Omental fat pad (tissue), 4 donors: Measurements from ENCODE around the gene RIOX2. TPM values are rescaled to one million over a fixed set of nuclear protein-coding genes. Genes with fewer than 3 reads are reported as not detected.

ENCODE experiments used
- ATAC-seq: fragments of 150-250 bp; one replicate; pipeline ENCODE4 v1.9.1; 2016; ENCODE audit warnings: mild to moderate bottlenecking, moderate library complexity; ENCODE audit not compliant: low FRiP score
- DNase-seq: peaks from one replicate; pipeline ENCODE4 v3.0.0-alpha.2; 2019; ENCODE audit warnings: low spot score
- total RNA-seq, 4 donors: library from RNA; depleted of rRNA; stranded (reverse); fragments of >200 nt; gene quantifications; one replicate each; pipeline ENCODE4 v1.1.0, GENCODE V29; 2016
- TF ChIP-seq, protein P1 (sequence below), 3 donors: fragments of 450-650 bp; IDR thresholded peaks; one replicate each; pipeline ENCODE4 v1.5.1; 2016 to 2017; ENCODE audit warnings: antibody characterized with exemption in 3 of 3, mild to moderate bottlenecking in 3 of 3, moderate library complexity in 2 of 3

Gene RIOX2
- total RNA-seq, 4 donors from 2014 or later = 27.2 to 42.4 (median 33.2) TPM

GRCh38 chr3:97934980-97935695 is 37.1 kb downstream of the RIOX2 start:
- DNase-seq (no peak), ATAC-seq (no peak)
- TF ChIP-seq, protein P1, sequence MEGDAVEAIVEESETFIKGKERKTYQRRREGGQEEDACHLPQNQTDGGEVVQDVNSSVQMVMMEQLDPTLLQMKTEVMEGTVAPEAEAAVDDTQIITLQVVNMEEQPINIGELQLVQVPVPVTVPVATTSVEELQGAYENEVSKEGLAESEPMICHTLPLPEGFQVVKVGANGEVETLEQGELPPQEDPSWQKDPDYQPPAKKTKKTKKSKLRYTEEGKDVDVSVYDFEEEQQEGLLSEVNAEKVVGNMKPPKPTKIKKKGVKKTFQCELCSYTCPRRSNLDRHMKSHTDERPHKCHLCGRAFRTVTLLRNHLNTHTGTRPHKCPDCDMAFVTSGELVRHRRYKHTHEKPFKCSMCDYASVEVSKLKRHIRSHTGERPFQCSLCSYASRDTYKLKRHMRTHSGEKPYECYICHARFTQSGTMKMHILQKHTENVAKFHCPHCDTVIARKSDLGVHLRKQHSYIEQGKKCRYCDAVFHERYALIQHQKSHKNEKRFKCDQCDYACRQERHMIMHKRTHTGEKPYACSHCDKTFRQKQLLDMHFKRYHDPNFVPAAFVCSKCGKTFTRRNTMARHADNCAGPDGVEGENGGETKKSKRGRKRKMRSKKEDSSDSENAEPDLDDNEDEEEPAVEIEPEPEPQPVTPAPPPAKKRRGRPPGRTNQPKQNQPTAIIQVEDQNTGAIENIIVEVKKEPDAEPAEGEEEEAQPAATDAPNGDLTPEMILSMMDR (IDR thresholded peaks at IDR 0.05) = no peak

- TF ChIP-seq, protein P1 (IDR thresholded peaks at IDR 0.05) = no peak
- no peak for DNase-seq
- no peak for ATAC-seq
These were observed 39.8 kb downstream of the RIOX2 start for GRCh38 chr3:97932387-97932801.

DNA sequence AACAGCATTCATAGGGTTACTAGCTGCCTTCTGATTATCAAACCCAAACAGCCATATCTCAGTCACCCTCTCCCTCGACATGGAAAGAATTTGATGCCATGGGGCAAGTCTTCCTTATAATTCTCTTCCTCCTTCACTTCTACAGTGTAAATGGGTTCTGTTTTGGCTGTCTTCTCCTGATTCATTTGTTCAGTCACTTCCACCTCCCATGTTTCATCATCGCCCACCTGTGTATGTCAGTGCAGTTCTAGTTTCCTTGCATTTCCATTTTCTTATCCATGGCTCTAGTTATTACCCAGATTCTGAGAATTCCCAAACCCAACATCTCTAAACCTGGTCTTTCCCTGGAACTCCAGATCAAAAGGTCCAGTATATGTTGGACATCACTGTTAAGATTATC is 41.0 kb downstream of the RIOX2 start:
- DNase-seq = no peak
- TF ChIP-seq, protein P1 (IDR thresholded peaks at IDR 0.05) = no peak
- ATAC-seq = no peak

DNA sequence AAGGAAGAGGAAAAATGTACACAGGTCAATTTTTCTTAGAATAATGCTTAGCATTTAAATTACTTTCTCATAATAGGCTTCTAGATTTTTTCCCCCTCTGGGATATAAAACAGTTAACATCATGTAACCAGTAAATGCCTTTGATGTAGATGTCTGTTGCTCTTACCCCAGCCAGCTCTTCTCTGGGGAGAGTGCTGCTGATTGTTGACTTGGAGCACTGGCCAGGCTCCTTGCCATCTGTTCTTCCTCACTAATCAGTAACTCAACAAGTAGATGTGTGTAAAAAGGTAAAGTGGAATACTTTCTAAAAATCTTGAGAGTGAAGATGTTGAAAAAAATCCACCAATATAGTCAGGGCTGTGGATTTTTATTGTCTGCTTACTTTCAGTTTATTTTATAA is 42.2 kb downstream of the RIOX2 start:
- ATAC-seq = no peak
- no peak for DNase-seq
- TF ChIP-seq, protein P1 (IDR thresholded peaks at IDR 0.05) = no peak

DNA sequence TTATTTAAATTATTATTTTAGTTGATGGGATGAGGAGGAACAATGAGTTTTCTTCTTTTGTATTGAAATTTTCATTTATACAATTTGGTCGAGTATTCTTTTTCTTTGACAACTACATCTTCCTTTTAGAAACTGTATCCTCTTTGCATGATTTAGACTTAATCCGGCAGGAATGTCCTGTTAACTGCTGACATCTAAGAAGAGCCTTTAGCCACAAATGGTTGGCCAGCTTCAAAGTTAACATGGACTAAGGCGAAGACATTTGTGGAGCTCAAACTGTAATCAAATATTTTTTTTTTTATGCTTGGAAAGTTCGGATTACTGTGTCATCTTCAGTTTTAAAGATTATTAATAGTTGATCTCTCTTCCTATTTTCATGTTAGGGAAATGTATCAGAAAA is 43.2 kb downstream of the RIOX2 start:
- TF ChIP-seq, protein P1 (IDR thresholded peaks at IDR 0.05) = no peak
- no peak for DNase-seq

GRCh38 chr3:97927704-97928103 is 44.5 kb downstream of the RIOX2 start:
- TF ChIP-seq, protein P1 (IDR thresholded peaks at IDR 0.05) = no peak
- ATAC-seq (no peak), DNase-seq (no peak)

More for the DNA sequence above, 43.2 kb downstream of the RIOX2 start:
- ATAC-seq = no peak
